ENCODE data around the gene SGTA. TPM values are rescaled to one million over a fixed set of nuclear protein-coding genes. Genes with fewer than 3 reads are reported as not detected.

Gene SGTA
- total RNA-seq, 1 donor from 2014 or later: 64.4 TPM

DNA sequence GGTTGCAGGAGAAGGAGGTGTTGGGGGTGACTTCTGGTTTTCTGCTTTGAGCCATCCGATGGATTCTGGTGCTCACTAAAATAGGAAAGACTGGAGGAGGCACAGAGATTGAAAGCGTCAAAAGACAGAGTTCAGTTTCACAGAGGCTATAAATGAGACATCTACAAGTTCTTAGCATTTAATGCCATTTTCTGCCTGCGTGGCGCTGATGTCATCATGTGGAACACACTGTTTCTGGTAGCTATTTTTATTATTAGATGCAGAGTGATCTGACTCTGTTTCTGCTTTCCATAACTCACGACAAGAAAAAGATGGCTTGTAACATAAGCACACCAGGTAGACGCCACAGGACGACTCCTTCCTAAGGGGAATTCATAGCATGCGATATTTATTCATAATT lies 40.0 kb downstream of the SGTA start:
- Mint-ChIP-seq H3K36me3 (no peaks in the 10 kb centered on the region), H3K27ac (no peak overlapping the region), H3K4me3 (no peak overlapping the region), H3K9me3 (no peaks in the 10 kb centered on the region), H3K4me1 (ENCODE audit: unreplicated experiment) (peaks cover 9% of the 10 kb centered on the region), H3K27me3 (peaks cover 24% of the 10 kb centered on the region)
- no peak for DNase-seq (ENCODE audit: extremely low spot score, unreplicated experiment)
- TF ChIP-seq, protein P1, sequence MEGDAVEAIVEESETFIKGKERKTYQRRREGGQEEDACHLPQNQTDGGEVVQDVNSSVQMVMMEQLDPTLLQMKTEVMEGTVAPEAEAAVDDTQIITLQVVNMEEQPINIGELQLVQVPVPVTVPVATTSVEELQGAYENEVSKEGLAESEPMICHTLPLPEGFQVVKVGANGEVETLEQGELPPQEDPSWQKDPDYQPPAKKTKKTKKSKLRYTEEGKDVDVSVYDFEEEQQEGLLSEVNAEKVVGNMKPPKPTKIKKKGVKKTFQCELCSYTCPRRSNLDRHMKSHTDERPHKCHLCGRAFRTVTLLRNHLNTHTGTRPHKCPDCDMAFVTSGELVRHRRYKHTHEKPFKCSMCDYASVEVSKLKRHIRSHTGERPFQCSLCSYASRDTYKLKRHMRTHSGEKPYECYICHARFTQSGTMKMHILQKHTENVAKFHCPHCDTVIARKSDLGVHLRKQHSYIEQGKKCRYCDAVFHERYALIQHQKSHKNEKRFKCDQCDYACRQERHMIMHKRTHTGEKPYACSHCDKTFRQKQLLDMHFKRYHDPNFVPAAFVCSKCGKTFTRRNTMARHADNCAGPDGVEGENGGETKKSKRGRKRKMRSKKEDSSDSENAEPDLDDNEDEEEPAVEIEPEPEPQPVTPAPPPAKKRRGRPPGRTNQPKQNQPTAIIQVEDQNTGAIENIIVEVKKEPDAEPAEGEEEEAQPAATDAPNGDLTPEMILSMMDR (conservative IDR thresholded peaks at IDR 0.05): no peak

DNA sequence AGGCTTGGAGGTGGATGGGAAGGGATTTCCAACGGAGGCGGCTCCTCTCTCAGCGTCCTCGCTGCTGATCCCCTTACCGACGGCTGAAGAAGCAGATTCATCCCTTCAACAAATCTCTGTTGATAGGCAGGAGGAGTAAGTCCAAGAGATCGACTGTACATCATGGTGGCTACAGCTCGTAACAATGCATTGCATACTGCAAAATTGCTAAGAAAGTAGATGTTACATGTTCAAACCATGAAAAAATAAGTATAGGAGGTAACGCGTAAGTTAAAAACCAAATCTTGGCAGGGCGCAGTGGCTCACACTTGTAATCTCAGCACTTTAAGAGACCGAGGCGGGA lies 42.8 kb downstream of the SGTA start:
- H3K4me1 Mint-ChIP-seq (ENCODE audit: unreplicated experiment): peaks cover 9% of the 10 kb centered on the region
- peaks cover 20% of the 10 kb centered on the region for H3K27me3 Mint-ChIP-seq
- H3K36me3 Mint-ChIP-seq: peaks cover 5% of the 10 kb centered on the region
- no peak overlapping the region for H3K27ac Mint-ChIP-seq
- DNase-seq (ENCODE audit: extremely low spot score, unreplicated experiment): no peak
- H3K9me3 Mint-ChIP-seq: no peaks in the 10 kb centered on the region
- TF ChIP-seq, protein P1 (conservative IDR thresholded peaks at IDR 0.05): no peak
- peak overlapping the region; percentile 86 for H3K4me3 Mint-ChIP-seq

DNA sequence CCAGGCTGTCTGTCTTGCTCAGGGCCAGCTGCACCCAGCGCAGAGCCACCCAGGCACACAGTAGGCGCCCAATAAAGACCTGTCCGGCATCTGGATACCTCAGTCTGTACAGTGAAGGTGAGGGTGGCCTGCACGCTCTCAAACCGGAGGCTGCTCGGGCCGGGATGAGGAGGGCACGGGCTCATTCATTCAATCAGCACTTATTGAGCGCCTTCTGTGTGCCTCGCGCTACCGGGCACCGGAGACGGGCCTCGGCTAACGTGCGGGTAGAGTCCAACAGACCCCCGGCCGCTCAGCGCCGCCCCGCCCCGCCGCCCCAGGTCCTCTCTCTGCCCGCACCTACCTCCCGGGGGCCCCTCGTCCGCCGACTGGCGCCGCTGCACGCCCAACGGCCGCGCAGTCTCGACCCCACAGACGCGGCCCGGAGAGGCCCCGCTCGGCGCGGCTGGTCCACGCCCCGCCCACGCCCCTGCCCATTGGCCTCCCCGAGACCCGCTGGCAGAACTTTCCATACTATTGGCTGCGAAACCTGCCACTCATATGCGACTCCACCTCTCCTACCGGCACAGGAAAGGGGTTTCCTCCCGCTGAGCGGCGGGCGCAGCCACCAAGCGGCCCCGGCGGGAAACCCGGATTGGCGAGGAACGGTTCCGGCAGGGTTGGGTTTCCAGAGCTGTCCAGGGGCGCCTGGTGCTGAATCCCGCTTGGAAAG lies 43.3 kb downstream of the SGTA start, which contains the start of gene SLC39A3:
Gene SLC39A3, minus strand, starts transcription at position 416 of the 712 bp plus-strand sequence. CDS start 2,760 bp downstream, outside the sequence.
- DNase-seq (ENCODE audit: extremely low spot score, unreplicated experiment): peak; percentile 100
- peak within 1 kb of the TSS; percentile 86 for H3K4me3 Mint-ChIP-seq
- H3K36me3 Mint-ChIP-seq: peaks cover 5% of the 10 kb centered on the region
- TF ChIP-seq, protein P1 (conservative IDR thresholded peaks at IDR 0.05): peak; percentile 32
- H3K9me3 Mint-ChIP-seq: no peaks in the 10 kb centered on the region
- peaks cover 9% of the 10 kb centered on the region for H3K4me1 Mint-ChIP-seq (ENCODE audit: unreplicated experiment)
- H3K27me3 Mint-ChIP-seq: peaks cover 17% of the 10 kb centered on the region
- H3K27ac Mint-ChIP-seq: no peak within 1 kb of the TSS

DNA sequence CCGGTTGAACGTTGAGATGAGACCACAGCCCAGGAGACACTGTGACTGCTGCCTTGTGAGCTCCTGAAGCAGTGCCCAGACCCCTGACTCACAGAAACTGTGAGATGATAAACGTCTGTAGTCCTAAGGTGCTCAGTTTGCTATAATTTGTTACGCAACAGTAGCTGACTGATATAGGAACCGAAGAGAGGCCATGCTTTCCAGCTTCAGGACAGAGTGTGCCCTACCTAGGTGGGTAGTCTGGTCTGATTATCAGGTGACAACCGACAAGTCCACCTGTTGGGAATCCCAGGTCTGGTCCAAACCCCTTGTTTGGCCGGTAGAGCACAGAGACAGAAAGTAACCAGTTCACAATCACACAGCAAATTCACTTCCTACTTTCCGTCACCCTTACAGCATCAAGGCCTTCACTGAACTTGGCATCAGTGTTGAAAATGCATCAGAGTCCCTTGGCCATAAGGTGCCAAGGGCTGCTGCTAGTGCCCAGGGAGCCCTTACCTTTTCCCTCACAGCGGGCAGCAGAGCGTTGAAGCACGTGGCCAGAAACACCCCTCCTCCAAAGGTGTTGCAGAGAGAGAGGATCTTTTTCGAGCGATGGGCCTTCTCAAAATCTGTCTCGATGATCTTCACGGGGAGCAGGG lies 46.4 kb downstream of the SGTA start:
- no peak for DNase-seq (ENCODE audit: extremely low spot score, unreplicated experiment)
- Mint-ChIP-seq H3K4me3 (no peak overlapping the region), H3K27ac (no peak overlapping the region), H3K4me1 (ENCODE audit: unreplicated experiment) (peaks cover 14% of the 10 kb centered on the region), H3K9me3 (no peaks in the 10 kb centered on the region), H3K36me3 (peaks cover 5% of the 10 kb centered on the region), H3K27me3 (peaks cover 4% of the 10 kb centered on the region)
- TF ChIP-seq, protein P1 (conservative IDR thresholded peaks at IDR 0.05): no peak

DNA sequence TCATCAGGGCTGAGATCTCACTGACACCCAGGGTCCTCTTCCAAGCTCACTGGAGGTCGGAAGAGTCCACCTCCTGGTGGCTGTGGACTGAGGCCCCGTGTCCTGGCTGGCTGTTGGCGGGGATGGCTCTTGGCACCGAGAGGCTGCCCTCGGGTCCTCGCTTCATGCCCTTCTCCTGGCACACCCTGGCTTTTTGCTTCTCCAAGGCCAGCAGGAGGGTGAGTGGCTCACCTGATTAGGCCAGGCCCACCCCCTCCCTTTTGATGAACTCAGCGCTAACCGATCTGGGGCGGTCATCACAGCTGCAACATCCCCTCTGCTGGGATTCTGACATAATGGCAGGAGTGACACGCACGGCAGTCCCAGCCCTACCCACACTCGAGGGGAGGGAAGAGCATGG lies 47.7 kb downstream of the SGTA start:
- Mint-ChIP-seq H3K4me1 (ENCODE audit: unreplicated experiment) (peaks cover 14% of the 10 kb centered on the region), H3K9me3 (no peaks in the 10 kb centered on the region), H3K36me3 (peaks cover 5% of the 10 kb centered on the region), H3K4me3 (no peak overlapping the region), H3K27me3 (peaks cover 4% of the 10 kb centered on the region), H3K27ac (no peak overlapping the region)
- no peak for DNase-seq (ENCODE audit: extremely low spot score, unreplicated experiment)
- TF ChIP-seq, protein P1 (conservative IDR thresholded peaks at IDR 0.05): no peak
